WTC11 (cell line): Measurements from ENCODE around the gene LATS2.

Experiments used
- CTCF ChIP-seq: fragments of 200-600 bp; IDR thresholded peaks from 2 replicates; pipeline ENCODE4 v1.8.0; 2022; ENCODE audit warnings: antibody characterized with exemption
- ESRRA ChIP-seq: sonication (generic); formaldehyde crosslinking; IDR thresholded peaks from 2 replicates; pipeline ENCODE4 v1.8.1; 2022; ENCODE audit warnings: mild to moderate bottlenecking, missing genetic modification reagents, borderline replicate concordance
- GABPB1 ChIP-seq: sonication (generic); formaldehyde crosslinking; IDR thresholded peaks from 2 replicates; pipeline ENCODE4 v1.8.1; 2023; ENCODE audit warnings: mild to moderate bottlenecking, missing genetic modification reagents
- MXD4 ChIP-seq: fragments of 250-450 bp; sonication (Bioruptor Pico); IDR thresholded peaks from 2 replicates; pipeline ENCODE4 v1.8.0; 2021; ENCODE audit warnings: mild to moderate bottlenecking, moderate library complexity, borderline replicate concordance
- NR2C2 ChIP-seq: sonication (generic); formaldehyde crosslinking; IDR thresholded peaks from 2 replicates; pipeline ENCODE4 v1.8.0; 2022; ENCODE audit warnings: mild to moderate bottlenecking, missing genetic modification reagents
- NR3C1 ChIP-seq: sonication (generic); formaldehyde crosslinking; conservative IDR thresholded peaks from 2 replicates; pipeline ENCODE4 v1.8.1; 2023; ENCODE audit warnings: low read depth, mild to moderate bottlenecking, missing genetic modification reagents
- PRRX2 ChIP-seq: fragments of 250-450 bp; sonication (Bioruptor Pico); IDR thresholded peaks from 2 replicates; pipeline ENCODE4 v1.8.0; 2021; ENCODE audit warnings: mild to moderate bottlenecking
- RELA ChIP-seq: sonication (generic); formaldehyde crosslinking; IDR thresholded peaks from 2 replicates; pipeline ENCODE4 v1.8.1; 2022; ENCODE audit warnings: missing genetic modification reagents, mild to moderate bottlenecking, borderline replicate concordance
- TF ChIP-seq, protein P1 (sequence below): sonication (generic); formaldehyde crosslinking; conservative IDR thresholded peaks from 2 replicates; pipeline ENCODE4 v1.8.1; 2022; ENCODE audit warnings: mild to moderate bottlenecking, missing genetic modification reagents
- TF ChIP-seq, protein P2 (sequence below): fragments of 250-450 bp; sonication (Bioruptor Pico); IDR thresholded peaks from 2 replicates; pipeline ENCODE4 v2.1.2; 2022; ENCODE audit warnings: mild to moderate bottlenecking, moderate library complexity

- TF ChIP-seq, protein P1, sequence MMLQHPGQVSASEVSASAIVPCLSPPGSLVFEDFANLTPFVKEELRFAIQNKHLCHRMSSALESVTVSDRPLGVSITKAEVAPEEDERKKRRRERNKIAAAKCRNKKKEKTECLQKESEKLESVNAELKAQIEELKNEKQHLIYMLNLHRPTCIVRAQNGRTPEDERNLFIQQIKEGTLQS = no peak
- TF ChIP-seq GABPB1 (no peak), CTCF (no peak), NR3C1 (CRISPR knock-in tag) (no peak), PRRX2 (CRISPR knock-in tag) (no peak), ESRRA (CRISPR knock-in tag) (no peak), RELA (CRISPR knock-in tag) (no peak), NR2C2 (CRISPR knock-in tag) (no peak), MXD4 (CRISPR knock-in tag) (no peak)
- TF ChIP-seq, protein P2, sequence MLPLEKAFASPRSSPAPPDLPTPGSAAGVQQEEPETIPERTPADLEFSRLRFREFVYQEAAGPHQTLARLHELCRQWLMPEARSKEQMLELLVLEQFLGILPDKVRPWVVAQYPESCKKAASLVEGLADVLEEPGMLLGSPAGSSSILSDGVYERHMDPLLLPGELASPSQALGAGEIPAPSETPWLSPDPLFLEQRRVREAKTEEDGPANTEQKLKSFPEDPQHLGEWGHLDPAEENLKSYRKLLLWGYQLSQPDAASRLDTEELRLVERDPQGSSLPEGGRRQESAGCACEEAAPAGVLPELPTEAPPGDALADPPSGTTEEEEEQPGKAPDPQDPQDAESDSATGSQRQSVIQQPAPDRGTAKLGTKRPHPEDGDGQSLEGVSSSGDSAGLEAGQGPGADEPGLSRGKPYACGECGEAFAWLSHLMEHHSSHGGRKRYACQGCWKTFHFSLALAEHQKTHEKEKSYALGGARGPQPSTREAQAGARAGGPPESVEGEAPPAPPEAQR (CRISPR knock-in tag) = no peak
Measured at GRCh38 chr13:20972731-20973130, 88.7 kb downstream of the LATS2 start.
